ENCODE results near the gene ARID1B.
"Not testable (repeated sequence)": the region's sequence is repeated elsewhere in the genome, so short reads cannot be mapped to it uniquely, and the experiment has no call there.

The ARID1B gene

GRCh38 chr6:157034436-157035230 is 257.5 kb downstream of the ARID1B start:
- Histone ChIP-seq H3K27me3 (ENCODE audit: insufficient read depth, low read length) (no peaks in the 10 kb centered on the region), H3K4me1 (ENCODE audit: insufficient read depth, low read length) (peaks cover 18% of the 10 kb centered on the region), H3K9me3 (ENCODE audit: low read length) (peaks cover under 1% of the 10 kb centered on the region), H3K36me3 (ENCODE audit: insufficient read depth, low read length) (no peaks in the 10 kb centered on the region), H3K4me3 (ENCODE audit: low read length) (no peak overlapping the region), H2AFZ (ENCODE audit: low read depth, low read length) (no peak overlapping the region)

DNA sequence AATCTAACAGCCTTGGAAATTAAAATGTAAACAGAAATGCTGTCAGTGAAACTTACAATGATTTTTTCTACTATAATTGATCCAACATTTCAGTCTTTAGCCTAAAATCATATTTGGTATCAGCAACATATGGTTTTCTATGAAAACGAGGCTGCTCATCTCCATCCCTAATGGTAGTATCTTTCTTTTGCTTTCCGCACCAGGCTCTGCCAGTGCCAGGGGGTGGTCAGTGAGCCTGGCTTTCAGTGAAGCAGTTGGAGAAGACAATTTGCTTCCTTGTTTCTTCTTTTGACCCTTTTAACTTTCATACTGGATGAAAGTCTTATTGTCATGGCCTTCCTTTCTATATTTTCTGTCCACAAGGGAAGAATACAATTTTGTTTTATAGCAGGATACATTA is 258.4 kb downstream of the ARID1B start:
- H2AFZ ChIP-seq (ENCODE audit: low read depth, low read length) = no peak overlapping the region
- no peak overlapping the region for H3K4me3 ChIP-seq (ENCODE audit: low read length)
- H3K27me3 ChIP-seq (ENCODE audit: insufficient read depth, low read length) = no peaks in the 10 kb centered on the region
- peaks cover 18% of the 10 kb centered on the region for H3K4me1 ChIP-seq (ENCODE audit: insufficient read depth, low read length)
- H3K9me3 ChIP-seq (ENCODE audit: low read length) = no peaks in the 10 kb centered on the region
- no peaks in the 10 kb centered on the region for H3K36me3 ChIP-seq (ENCODE audit: insufficient read depth, low read length)

GRCh38 chr6:157036245-157036711 is 259.1 kb downstream of the ARID1B start:
- Histone ChIP-seq H3K9me3 (ENCODE audit: low read length) (no peaks in the 10 kb centered on the region), H3K36me3 (ENCODE audit: insufficient read depth, low read length) (no peaks in the 10 kb centered on the region), H3K27me3 (ENCODE audit: insufficient read depth, low read length) (no peaks in the 10 kb centered on the region), H3K4me1 (ENCODE audit: insufficient read depth, low read length) (peaks cover 18% of the 10 kb centered on the region), H3K4me3 (ENCODE audit: low read length) (no peak overlapping the region), H2AFZ (ENCODE audit: low read depth, low read length) (no peak overlapping the region)

- H3K27me3 ChIP-seq (ENCODE audit: insufficient read depth, low read length) = no peaks in the 10 kb centered on the region
- peaks cover 18% of the 10 kb centered on the region for H3K4me1 ChIP-seq (ENCODE audit: insufficient read depth, low read length)
- no peak overlapping the region for H3K4me3 ChIP-seq (ENCODE audit: low read length)
- H3K36me3 ChIP-seq (ENCODE audit: insufficient read depth, low read length) = no peaks in the 10 kb centered on the region
- no peak overlapping the region for H2AFZ ChIP-seq (ENCODE audit: low read depth, low read length)
- H3K9me3 ChIP-seq (ENCODE audit: low read length) = no peaks in the 10 kb centered on the region
These were observed 260.0 kb downstream of the ARID1B start for GRCh38 chr6:157037165-157037564.

DNA sequence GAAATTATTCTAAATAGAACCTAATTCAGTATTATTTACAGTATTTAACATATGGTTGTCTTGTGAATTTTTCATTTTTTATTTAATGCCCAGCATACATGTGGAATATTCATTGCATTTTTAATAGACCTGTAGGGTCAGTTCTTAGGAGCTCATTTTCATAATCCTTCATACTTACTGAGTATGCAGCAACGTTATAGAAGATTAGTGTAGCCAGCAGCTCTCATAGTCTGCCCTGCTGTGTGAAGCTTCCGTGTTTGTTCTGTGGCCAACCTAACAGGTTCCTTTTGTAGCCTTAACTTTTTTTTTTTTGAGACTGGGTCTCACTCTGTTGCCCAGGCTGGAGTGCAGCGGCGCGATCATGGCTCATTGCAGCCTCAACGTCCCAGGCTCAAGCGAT is 261.4 kb downstream of the ARID1B start:
- no peak overlapping the region for H2AFZ ChIP-seq (ENCODE audit: low read depth, low read length)

DNA sequence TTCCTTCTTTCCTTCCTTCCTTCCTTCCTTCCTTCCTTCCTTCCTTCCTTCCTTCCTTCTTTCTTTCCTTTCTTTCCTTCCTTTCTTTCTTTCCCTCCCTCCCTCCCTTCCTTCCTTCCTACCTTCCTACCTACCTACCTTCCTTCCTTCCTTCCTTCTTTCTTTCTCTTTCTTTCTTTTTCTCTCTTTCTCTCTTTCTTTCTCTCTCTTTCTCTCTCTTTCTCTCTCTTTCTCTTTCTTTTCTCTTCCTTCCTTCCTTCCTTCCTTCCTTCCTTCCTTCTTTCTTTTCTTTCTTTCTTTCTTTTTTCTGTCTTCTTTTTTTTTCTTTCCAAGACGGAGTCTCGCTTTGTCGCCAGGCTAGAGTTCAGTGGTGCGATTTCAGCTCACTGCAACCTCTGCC is 262.5 kb downstream of the ARID1B start:
- H3K4me1 ChIP-seq (ENCODE audit: insufficient read depth, low read length) = peaks cover 16% of the 10 kb centered on the region
- not testable (repeated sequence) for H2AFZ ChIP-seq (ENCODE audit: low read depth, low read length); H3K36me3 ChIP-seq (ENCODE audit: insufficient read depth, low read length); H3K4me3 ChIP-seq (ENCODE audit: low read length); H3K9me3 ChIP-seq (ENCODE audit: low read length); H3K27me3 ChIP-seq (ENCODE audit: insufficient read depth, low read length)

More for the DNA sequence above, 261.4 kb downstream of the ARID1B start:
- no peaks in the 10 kb centered on the region for H3K36me3 ChIP-seq (ENCODE audit: insufficient read depth, low read length)
- peaks cover 18% of the 10 kb centered on the region for H3K4me1 ChIP-seq (ENCODE audit: insufficient read depth, low read length)
- H3K9me3 ChIP-seq (ENCODE audit: low read length) = no peaks in the 10 kb centered on the region
- H3K4me3 ChIP-seq (ENCODE audit: low read length) = no peak overlapping the region
- no peaks in the 10 kb centered on the region for H3K27me3 ChIP-seq (ENCODE audit: insufficient read depth, low read length)

GRCh38 chr6:157040191-157040590 is 263.0 kb downstream of the ARID1B start:
- H3K4me3 ChIP-seq (ENCODE audit: low read length) = no peak overlapping the region
- H3K4me1 ChIP-seq (ENCODE audit: insufficient read depth, low read length) = peaks cover 13% of the 10 kb centered on the region
- H3K9me3 ChIP-seq (ENCODE audit: low read length) = no peaks in the 10 kb centered on the region
- no peak overlapping the region for H2AFZ ChIP-seq (ENCODE audit: low read depth, low read length)
- no peaks in the 10 kb centered on the region for H3K36me3 ChIP-seq (ENCODE audit: insufficient read depth, low read length)
- no peaks in the 10 kb centered on the region for H3K27me3 ChIP-seq (ENCODE audit: insufficient read depth, low read length)

- Histone ChIP-seq H3K4me3 (ENCODE audit: low read length) (no peak overlapping the region), H3K9me3 (ENCODE audit: low read length) (no peaks in the 10 kb centered on the region), H2AFZ (ENCODE audit: low read depth, low read length) (no peak overlapping the region), H3K27me3 (ENCODE audit: insufficient read depth, low read length) (no peaks in the 10 kb centered on the region), H3K4me1 (ENCODE audit: insufficient read depth, low read length) (no peaks in the 10 kb centered on the region), H3K36me3 (ENCODE audit: insufficient read depth, low read length) (no peaks in the 10 kb centered on the region)
These were observed 268.8 kb downstream of the ARID1B start for GRCh38 chr6:157045831-157046454.

DNA sequence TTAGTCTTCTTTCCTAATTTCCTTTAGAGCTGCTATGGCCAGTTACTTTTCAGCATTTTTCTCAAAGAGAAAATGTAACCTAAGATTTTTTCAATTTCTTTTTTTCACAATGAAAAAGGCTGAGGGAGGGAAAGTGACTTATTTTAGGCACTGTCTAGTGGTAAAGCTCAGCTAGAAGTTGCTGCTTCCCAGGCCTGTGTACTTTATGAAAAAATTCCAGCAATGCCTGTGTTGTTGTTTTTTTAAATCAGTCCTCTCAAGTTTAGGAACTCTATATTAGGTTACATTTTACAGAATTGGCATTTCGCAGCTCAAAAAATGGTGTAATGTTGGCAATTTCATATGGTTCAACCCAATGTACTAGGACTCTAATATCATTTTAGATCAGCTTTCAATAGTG is 269.6 kb downstream of the ARID1B start:
- Histone ChIP-seq H3K4me3 (ENCODE audit: low read length) (no peak overlapping the region), H3K4me1 (ENCODE audit: insufficient read depth, low read length) (no peaks in the 10 kb centered on the region), H2AFZ (ENCODE audit: low read depth, low read length) (no peak overlapping the region), H3K9me3 (ENCODE audit: low read length) (no peaks in the 10 kb centered on the region), H3K27me3 (ENCODE audit: insufficient read depth, low read length) (no peaks in the 10 kb centered on the region), H3K36me3 (ENCODE audit: insufficient read depth, low read length) (no peaks in the 10 kb centered on the region)

GRCh38 chr6:157047328-157047727 is 270.1 kb downstream of the ARID1B start:
- Histone ChIP-seq H3K4me1 (ENCODE audit: insufficient read depth, low read length) (no peaks in the 10 kb centered on the region), H3K4me3 (ENCODE audit: low read length) (no peak overlapping the region), H3K27me3 (ENCODE audit: insufficient read depth, low read length) (no peaks in the 10 kb centered on the region), H2AFZ (ENCODE audit: low read depth, low read length) (no peak overlapping the region), H3K9me3 (ENCODE audit: low read length) (no peaks in the 10 kb centered on the region), H3K36me3 (ENCODE audit: insufficient read depth, low read length) (no peaks in the 10 kb centered on the region)

- Histone ChIP-seq H3K4me1 (ENCODE audit: insufficient read depth, low read length) (no peaks in the 10 kb centered on the region), H3K4me3 (ENCODE audit: low read length) (no peak overlapping the region), H2AFZ (ENCODE audit: low read depth, low read length) (no peak overlapping the region), H3K9me3 (ENCODE audit: low read length) (no peaks in the 10 kb centered on the region), H3K36me3 (ENCODE audit: insufficient read depth, low read length) (no peaks in the 10 kb centered on the region), H3K27me3 (ENCODE audit: insufficient read depth, low read length) (no peaks in the 10 kb centered on the region)
These were observed 270.8 kb downstream of the ARID1B start for GRCh38 chr6:157047951-157048350.

- Histone ChIP-seq H3K9me3 (ENCODE audit: low read length) (no peaks in the 10 kb centered on the region), H3K27me3 (ENCODE audit: insufficient read depth, low read length) (no peaks in the 10 kb centered on the region), H3K4me1 (ENCODE audit: insufficient read depth, low read length) (no peaks in the 10 kb centered on the region), H2AFZ (ENCODE audit: low read depth, low read length) (no peak overlapping the region), H3K36me3 (ENCODE audit: insufficient read depth, low read length) (no peaks in the 10 kb centered on the region), H3K4me3 (ENCODE audit: low read length) (no peak overlapping the region)
These were observed 272.0 kb downstream of the ARID1B start for GRCh38 chr6:157049133-157049532.

- no peaks in the 10 kb centered on the region for H3K27me3 ChIP-seq (ENCODE audit: insufficient read depth, low read length)
- no peaks in the 10 kb centered on the region for H3K9me3 ChIP-seq (ENCODE audit: low read length)
- H2AFZ ChIP-seq (ENCODE audit: low read depth, low read length) = no peak overlapping the region
- no peak overlapping the region for H3K4me3 ChIP-seq (ENCODE audit: low read length)
- no peaks in the 10 kb centered on the region for H3K36me3 ChIP-seq (ENCODE audit: insufficient read depth, low read length)
- H3K4me1 ChIP-seq (ENCODE audit: insufficient read depth, low read length) = no peaks in the 10 kb centered on the region
These were observed 273.5 kb downstream of the ARID1B start for GRCh38 chr6:157050537-157051265.
